Activated CD4-positive, alpha-beta T cell treated with anti-CD3 and anti-CD28 coated beads, Interleukin-2, amount 50 U/mL, for 4 hours (primary cell): ENCODE data around the gene VWA8.
"Not testable (repeated sequence)": the region's sequence is repeated elsewhere in the genome, so short reads cannot be mapped to it uniquely, and the experiment has no call there.

Experiments used
- DNase-seq, 2 experiments: peaks; one replicate each; pipeline ENCODE4 v3.0.0-alpha.2; 2020

The VWA8 gene

GRCh38 chr13:41639237-41639904 lies 321.5 kb downstream of the VWA8 start:
- DNase-seq, result no peak

GRCh38 chr13:41637586-41637985 lies 323.3 kb downstream of the VWA8 start:
- no peak for DNase-seq

GRCh38 chr13:41637032-41637431 lies 323.9 kb downstream of the VWA8 start:
- DNase-seq, result not testable (repeated sequence)

GRCh38 chr13:41636590-41636989 lies 324.3 kb downstream of the VWA8 start:
- not testable (repeated sequence) for DNase-seq

GRCh38 chr13:41634407-41634806 lies 326.5 kb downstream of the VWA8 start:
- DNase-seq, result no peak

GRCh38 chr13:41633776-41634175 lies 327.1 kb downstream of the VWA8 start:
- no peak for DNase-seq

- no peak for DNase-seq
Measured at GRCh38 chr13:41631296-41631965, 329.5 kb downstream of the VWA8 start.

- no peak for DNase-seq
Measured at GRCh38 chr13:41627425-41627824, 333.5 kb downstream of the VWA8 start.

GRCh38 chr13:41624041-41624440 lies 336.9 kb downstream of the VWA8 start:
- DNase-seq, result no peak

GRCh38 chr13:41622432-41623429 lies 338.2 kb downstream of the VWA8 start:
- no peak for DNase-seq

GRCh38 chr13:41621716-41622431 lies 339.0 kb downstream of the VWA8 start:
- no peak for DNase-seq

GRCh38 chr13:41617633-41618032 lies 343.3 kb downstream of the VWA8 start:
- DNase-seq, result not testable (repeated sequence)

GRCh38 chr13:41616151-41616550 lies 344.8 kb downstream of the VWA8 start:
- no peak for DNase-seq

- DNase-seq, result no peak
Measured at GRCh38 chr13:41615528-41615855, 345.4 kb downstream of the VWA8 start.

- no peak for DNase-seq
Measured at GRCh38 chr13:41614671-41615527, 346.0 kb downstream of the VWA8 start.

- no peak for DNase-seq
Measured at GRCh38 chr13:41613984-41614661, 346.8 kb downstream of the VWA8 start.

- no peak for DNase-seq
Measured at GRCh38 chr13:41613471-41613870, 347.4 kb downstream of the VWA8 start.

- DNase-seq, result no peak
Measured at GRCh38 chr13:41611385-41611784, 349.5 kb downstream of the VWA8 start.

- DNase-seq, result no peak
Measured at GRCh38 chr13:41610404-41610803, 350.5 kb downstream of the VWA8 start.

GRCh38 chr13:41609828-41610227 lies 351.1 kb downstream of the VWA8 start:
- no peak for DNase-seq

- DNase-seq, result no peak
Measured at GRCh38 chr13:41608839-41609177, 352.1 kb downstream of the VWA8 start.
